ENCODE measurements around the gene HEATR5B. TPM values are rescaled to one million over a fixed set of nuclear protein-coding genes. Genes with fewer than 3 reads are reported as not detected.

HEATR5B gene
- 10 to 100 TPM; 21.0 to 35.6 TPM for total RNA-seq

GRCh38 chr2:37083873-37084794, at the start of gene HEATR5B, which contains the start of gene GPATCH11:
HEATR5B (minus strand) TSS chr2:37084372; CDS start chr2:37083414, 958 bp downstream.
GPATCH11 (plus strand) TSS chr2:37084518; CDS start chr2:37088382, 3,864 bp downstream.
- no peaks in the 10 kb centered on the region for H3K27me3 ChIP-seq (replicated peaks; ENCODE audit: insufficient read depth)

GRCh38 chr2:37132914-37133313, 48.7 kb upstream of the HEATR5B start:
- TF ChIP-seq CTCF (IDR thresholded peaks at IDR 0.05): no peak

More at GRCh38 chr2:37083873-37084794, at the start of gene HEATR5B, which contains the start of gene GPATCH11:
- H3K27ac ChIP-seq: peak within 1 kb of the TSS; percentile 61 to 68
- peak; percentile 95 for ATAC-seq (ENCODE audit: insufficient number of reproducible peaks, low FRiP score, low read depth)
- peaks cover 13 to 37% of the 10 kb centered on the region in 2 donors for H3K4me1 ChIP-seq (ENCODE audit: control insufficient read depth in 1 of 2, low read depth in 2 of 2)
- peak; percentile 84 for DNase-seq (ENCODE audit: low spot score)
- H3K36me3 ChIP-seq: peaks cover 7% of the 10 kb centered on the region
- no peaks in the 10 kb centered on the region for H3K9me3 ChIP-seq
- peak within 1 kb of the TSS; percentile 74 for H3K4me3 ChIP-seq
- no peak for TF ChIP-seq CTCF (IDR thresholded peaks at IDR 0.05)

GRCh38 chr2:37125416-37125815, 41.2 kb upstream of the HEATR5B start:
- H3K27me3 ChIP-seq (replicated peaks; ENCODE audit: insufficient read depth): no peaks in the 10 kb centered on the region
- TF ChIP-seq CTCF (IDR thresholded peaks at IDR 0.05): no peak
- no peak for DNase-seq (ENCODE audit: low spot score)
- H3K4me3 ChIP-seq: no peak overlapping the region
- H3K9me3 ChIP-seq: no peaks in the 10 kb centered on the region
- no peaks in the 10 kb centered on the region for H3K4me1 ChIP-seq (ENCODE audit: control insufficient read depth in 1 of 2, low read depth in 2 of 2)
- ATAC-seq (ENCODE audit: insufficient number of reproducible peaks, low FRiP score, low read depth): no peak
- H3K36me3 ChIP-seq: peaks cover 37% of the 10 kb centered on the region
- no peak overlapping the region for H3K27ac ChIP-seq

More at GRCh38 chr2:37132914-37133313, 48.7 kb upstream of the HEATR5B start:
- ATAC-seq (ENCODE audit: insufficient number of reproducible peaks, low FRiP score, low read depth) (no peak), DNase-seq (ENCODE audit: low spot score) (no peak)
- no peak overlapping the region for H3K4me3 ChIP-seq
- no peak overlapping the region for H3K27ac ChIP-seq
- no peaks in the 10 kb centered on the region for H3K27me3 ChIP-seq (replicated peaks; ENCODE audit: insufficient read depth)
- H3K36me3 ChIP-seq: peaks cover 66% of the 10 kb centered on the region
- H3K9me3 ChIP-seq: no peaks in the 10 kb centered on the region
- H3K4me1 ChIP-seq (ENCODE audit: control insufficient read depth in 1 of 2, low read depth in 2 of 2): no peaks in the 10 kb centered on the region

GRCh38 chr2:37119157-37119556, 35.0 kb upstream of the HEATR5B start:
- no peak for TF ChIP-seq CTCF (IDR thresholded peaks at IDR 0.05)
- ATAC-seq (ENCODE audit: insufficient number of reproducible peaks, low FRiP score, low read depth): no peak
- Histone ChIP-seq H3K4me1 (ENCODE audit: control insufficient read depth in 1 of 2, low read depth in 2 of 2) (no peaks in the 10 kb centered on the region), H3K4me3 (no peak overlapping the region), H3K9me3 (no peaks in the 10 kb centered on the region), H3K36me3 (peaks cover 29% of the 10 kb centered on the region), H3K27me3 (replicated peaks; ENCODE audit: insufficient read depth) (no peaks in the 10 kb centered on the region), H3K27ac (no peak overlapping the region)
- no peak for DNase-seq (ENCODE audit: low spot score)

GRCh38 chr2:37117566-37117965, 33.4 kb upstream of the HEATR5B start:
- Histone ChIP-seq H3K27ac (no peak overlapping the region), H3K27me3 (replicated peaks; ENCODE audit: insufficient read depth) (no peaks in the 10 kb centered on the region), H3K4me1 (ENCODE audit: control insufficient read depth in 1 of 2, low read depth in 2 of 2) (no peaks in the 10 kb centered on the region), H3K4me3 (no peak overlapping the region), H3K36me3 (peaks cover 27% of the 10 kb centered on the region), H3K9me3 (no peaks in the 10 kb centered on the region)
- no peak for DNase-seq (ENCODE audit: low spot score)
- ATAC-seq (ENCODE audit: insufficient number of reproducible peaks, low FRiP score, low read depth): no peak
- TF ChIP-seq CTCF (IDR thresholded peaks at IDR 0.05): no peak
